Measurements from ENCODE around the gene ZFP36L2.

- TF ChIP-seq CBX2 (IDR thresholded peaks at IDR 0.05; ENCODE audit: borderline replicate concordance, low read depth) (no peak), RARB (CRISPR knock-in tag; IDR thresholded peaks at IDR 0.05) (no peak)
These were observed 42.7 kb downstream of the ZFP36L2 start for GRCh38 chr2:43183743-43184142.

Measured in A549 (cell line).